Ascending aorta (tissue), 2 donors: Measurements from ENCODE around the gene LAMA2. TPM values are rescaled to one million over a fixed set of nuclear protein-coding genes. Genes with fewer than 3 reads are reported as not detected.

Experiments used
- DNase-seq, 2 donors: peaks; one replicate each; pipeline ENCODE4 v3.0.0-alpha.2; 2019; ENCODE audit warnings: low spot score in 2 of 2
- H3K27ac ChIP-seq, 2 donors: fragments of 200-600 bp; sonication (generic); one replicate each; pipeline ENCODE4 v1.5.1; 2016 to 2017; ENCODE audit warnings: mild to moderate bottlenecking in 1 of 2
- H3K27me3 ChIP-seq: fragments of 200-600 bp; sonication (generic); one replicate; pipeline ENCODE4 v1.5.1; 2017
- H3K36me3 ChIP-seq, 2 donors: fragments of 200-600 bp; sonication (generic); one replicate each; pipeline ENCODE4 v1.5.1; 2016
- H3K4me1 ChIP-seq, 2 donors: fragments of 200-600 bp; sonication (generic); one replicate each; pipeline ENCODE4 v1.5.1; 2016 to 2017; ENCODE audit warnings: mild to moderate bottlenecking in 1 of 2
- H3K4me3 ChIP-seq, 2 donors: fragments of 200-600 bp; sonication (generic); one replicate each; pipeline ENCODE4 v1.5.1; 2016 to 2017; ENCODE audit warnings: mild to moderate bottlenecking in 1 of 2
- H3K9me3 ChIP-seq, 2 donors: fragments of 200-600 bp; sonication (generic); one replicate each; pipeline ENCODE4 v1.5.1; 2016
- CTCF ChIP-seq, 3 experiments: fragments of 200-600 bp in 2 of 3; fragments of 450-650 bp in 1 of 3; sonication (generic) in 2 of 3; IDR thresholded peaks; one replicate each; pipeline ENCODE4 v1.5.1; 2016 to 2019; ENCODE audit warnings: antibody characterized with exemption in 3 of 3, mild to moderate bottlenecking in 1 of 3, moderate library complexity in 1 of 3
- intact Hi-C: fragments of 100-400 bp; cut with DNase I; formaldehyde crosslinking; loops from one replicate; pipeline ENCODE4 v1.15.1; 2023
- total RNA-seq: library from RNA; depleted of rRNA; stranded (reverse); fragments of >200 nt; gene quantifications from one replicate; pipeline ENCODE4 v1.1.0, GENCODE V29; 2016

LAMA2 gene
- total RNA-seq, 1 donor from 2014 or later = 45.2 TPM

DNA sequence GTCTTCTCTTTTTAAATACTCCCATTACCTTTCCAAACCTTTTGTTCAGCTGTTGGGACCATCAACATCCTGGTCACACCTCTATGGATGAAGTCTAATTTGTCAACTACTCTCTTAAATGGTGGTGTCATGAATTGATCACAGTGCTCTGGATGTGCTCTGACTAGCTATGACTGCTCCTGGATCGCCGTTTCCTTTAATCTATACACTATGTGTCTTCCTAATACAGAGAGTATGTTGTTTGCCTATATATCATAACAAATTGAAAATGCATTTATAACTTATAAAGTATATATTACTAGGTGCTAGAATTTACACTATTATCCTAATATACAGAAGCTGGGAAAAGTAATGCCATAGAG, 357.5 kb downstream of the LAMA2 start:
- no peak overlapping the region for H3K4me3 ChIP-seq
- no peaks in the 10 kb centered on the region for H3K9me3 ChIP-seq
- TF ChIP-seq CTCF (IDR thresholded peaks at IDR 0.05) = no peak
- no peak overlapping the region for H3K27ac ChIP-seq
- DNase-seq = no peak
- H3K27me3 ChIP-seq = no peaks in the 10 kb centered on the region
- H3K36me3 ChIP-seq = no peaks in the 10 kb centered on the region
- intact Hi-C loops = no loop called here
- no peaks in the 10 kb centered on the region for H3K4me1 ChIP-seq

- intact Hi-C loops = no loop called here
- no peak for DNase-seq
- no peak for TF ChIP-seq CTCF (IDR thresholded peaks at IDR 0.05)
- Histone ChIP-seq H3K9me3 (no peaks in the 10 kb centered on the region), H3K36me3 (no peaks in the 10 kb centered on the region), H3K4me1 (no peaks in the 10 kb centered on the region), H3K4me3 (no peak overlapping the region), H3K27ac (no peak overlapping the region), H3K27me3 (no peaks in the 10 kb centered on the region)
Observed at GRCh38 chr6:129242546-129242945, 359.6 kb downstream of the LAMA2 start.

DNA sequence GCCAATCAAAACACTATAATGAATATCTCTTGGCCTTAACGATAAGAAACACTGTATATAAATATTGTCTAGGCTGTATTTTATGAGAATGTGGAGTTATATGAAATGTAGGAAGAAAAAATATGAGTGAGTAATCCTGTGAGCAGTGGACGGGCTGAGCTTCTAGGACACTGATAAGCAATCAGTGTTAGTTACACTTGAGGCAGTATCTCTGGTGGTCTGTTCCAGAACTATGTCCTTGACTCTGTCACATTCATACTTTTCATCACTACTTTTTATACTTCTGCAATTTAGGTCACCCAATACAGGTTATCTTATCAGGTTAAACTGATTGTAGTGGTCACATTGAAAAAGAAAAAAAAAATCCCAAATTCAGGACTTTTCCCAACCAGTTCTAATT, 360.4 kb downstream of the LAMA2 start:
- no peak for DNase-seq
- TF ChIP-seq CTCF (IDR thresholded peaks at IDR 0.05) = no peak
- Histone ChIP-seq H3K27me3 (no peaks in the 10 kb centered on the region), H3K9me3 (no peaks in the 10 kb centered on the region), H3K36me3 (no peaks in the 10 kb centered on the region), H3K4me3 (no peak overlapping the region), H3K27ac (no peak overlapping the region), H3K4me1 (no peaks in the 10 kb centered on the region)
- intact Hi-C loops = no loop called here

- H3K27ac ChIP-seq = no peak overlapping the region
- no peaks in the 10 kb centered on the region for H3K36me3 ChIP-seq
- H3K4me3 ChIP-seq = no peak overlapping the region
- no peaks in the 10 kb centered on the region for H3K9me3 ChIP-seq
- intact Hi-C loops = no loop called here
- no peak for TF ChIP-seq CTCF (IDR thresholded peaks at IDR 0.05)
- no peak for DNase-seq
- no peaks in the 10 kb centered on the region for H3K27me3 ChIP-seq
- no peaks in the 10 kb centered on the region for H3K4me1 ChIP-seq
Observed at GRCh38 chr6:129248946-129249345, 366.0 kb downstream of the LAMA2 start.

GRCh38 chr6:129251669-129252376, 368.9 kb downstream of the LAMA2 start:
- H3K4me3 ChIP-seq = no peak overlapping the region
- H3K36me3 ChIP-seq = no peaks in the 10 kb centered on the region
- no peaks in the 10 kb centered on the region for H3K27me3 ChIP-seq
- no peaks in the 10 kb centered on the region for H3K9me3 ChIP-seq
- no peak overlapping the region for H3K27ac ChIP-seq
- peak; percentile 20 to 75 (median 58) for TF ChIP-seq CTCF (IDR thresholded peaks at IDR 0.05)
- intact Hi-C loops = loop anchor here (5.0 kb wide), 1 partner anchor 445 kb away; no protein-coding TSS in a partner anchor
- peak in 1 of 2 donors; percentile 64 for DNase-seq
- no peaks in the 10 kb centered on the region for H3K4me1 ChIP-seq
